Measurements from ENCODE around the gene NRXN3. TPM values are rescaled to one million over a fixed set of nuclear protein-coding genes. Genes with fewer than 3 reads are reported as not detected.

The NRXN3 gene
- polyA plus RNA-seq, 1 donor from 2014 or later: 110 TPM

- Histone ChIP-seq H3K9me2 (ENCODE audit: insufficient read depth, low read length) (no peaks in the 10 kb centered on the region), H2AFZ (ENCODE audit: low read depth, low read length) (no peak overlapping the region), H3K36me3 (ENCODE audit: insufficient read depth, low read length) (no peaks in the 10 kb centered on the region)
Measured at GRCh38 chr14:78627114-78627513, 456.9 kb downstream of the NRXN3 start.

GRCh38 chr14:78631551-78631950 is 461.4 kb downstream of the NRXN3 start:
- Histone ChIP-seq H3K27me3 (ENCODE audit: insufficient read depth, low read depth, low read length) (no peaks in the 10 kb centered on the region), H3K27ac (ENCODE audit: low read length) (no peak overlapping the region), H3K9me2 (ENCODE audit: insufficient read depth, low read length) (no peaks in the 10 kb centered on the region), H3K4me2 (ENCODE audit: low read length) (no peak overlapping the region), H3F3A (ENCODE audit: insufficient read depth, low read length, poor library complexity, severe bottlenecking) (peaks cover 4% of the 10 kb centered on the region), H4K20me1 (ENCODE audit: insufficient read depth) (no peaks in the 10 kb centered on the region), H3K9me3 (ENCODE audit: low read length) (no peaks in the 10 kb centered on the region), H3K4me3 (ENCODE audit: low read length) (no peak overlapping the region), H3K79me2 (replicated peaks; ENCODE audit: insufficient read depth, low read length) (no peaks in the 10 kb centered on the region), H3K9ac (ENCODE audit: low read length) (no peak overlapping the region), H3K36me3 (ENCODE audit: insufficient read depth, low read length) (no peaks in the 10 kb centered on the region), H2AFZ (ENCODE audit: low read depth, low read length) (no peak overlapping the region)
- no peak for TF ChIP-seq MXI1 (conservative IDR thresholded peaks at IDR 0.05; ENCODE audit: poor library complexity, severe bottlenecking)
- no peak for TF ChIP-seq POLR2AphosphoS5 (IDR thresholded peaks at IDR 0.05)
- no peak for TF ChIP-seq CTCF (IDR thresholded peaks at IDR 0.05; ENCODE audit: poor library complexity, severe bottlenecking)
- TF ChIP-seq EZH2 (IDR thresholded peaks at IDR 0.05; ENCODE audit: borderline replicate concordance, insufficient read depth, low read length, poor library complexity, severe bottlenecking): no peak
- TF ChIP-seq EP300 (conservative IDR thresholded peaks at IDR 0.05; ENCODE audit: poor library complexity, severe bottlenecking): no peak
- TF ChIP-seq, protein P1, sequence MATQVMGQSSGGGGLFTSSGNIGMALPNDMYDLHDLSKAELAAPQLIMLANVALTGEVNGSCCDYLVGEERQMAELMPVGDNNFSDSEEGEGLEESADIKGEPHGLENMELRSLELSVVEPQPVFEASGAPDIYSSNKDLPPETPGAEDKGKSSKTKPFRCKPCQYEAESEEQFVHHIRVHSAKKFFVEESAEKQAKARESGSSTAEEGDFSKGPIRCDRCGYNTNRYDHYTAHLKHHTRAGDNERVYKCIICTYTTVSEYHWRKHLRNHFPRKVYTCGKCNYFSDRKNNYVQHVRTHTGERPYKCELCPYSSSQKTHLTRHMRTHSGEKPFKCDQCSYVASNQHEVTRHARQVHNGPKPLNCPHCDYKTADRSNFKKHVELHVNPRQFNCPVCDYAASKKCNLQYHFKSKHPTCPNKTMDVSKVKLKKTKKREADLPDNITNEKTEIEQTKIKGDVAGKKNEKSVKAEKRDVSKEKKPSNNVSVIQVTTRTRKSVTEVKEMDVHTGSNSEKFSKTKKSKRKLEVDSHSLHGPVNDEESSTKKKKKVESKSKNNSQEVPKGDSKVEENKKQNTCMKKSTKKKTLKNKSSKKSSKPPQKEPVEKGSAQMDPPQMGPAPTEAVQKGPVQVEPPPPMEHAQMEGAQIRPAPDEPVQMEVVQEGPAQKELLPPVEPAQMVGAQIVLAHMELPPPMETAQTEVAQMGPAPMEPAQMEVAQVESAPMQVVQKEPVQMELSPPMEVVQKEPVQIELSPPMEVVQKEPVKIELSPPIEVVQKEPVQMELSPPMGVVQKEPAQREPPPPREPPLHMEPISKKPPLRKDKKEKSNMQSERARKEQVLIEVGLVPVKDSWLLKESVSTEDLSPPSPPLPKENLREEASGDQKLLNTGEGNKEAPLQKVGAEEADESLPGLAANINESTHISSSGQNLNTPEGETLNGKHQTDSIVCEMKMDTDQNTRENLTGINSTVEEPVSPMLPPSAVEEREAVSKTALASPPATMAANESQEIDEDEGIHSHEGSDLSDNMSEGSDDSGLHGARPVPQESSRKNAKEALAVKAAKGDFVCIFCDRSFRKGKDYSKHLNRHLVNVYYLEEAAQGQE (IDR thresholded peaks at IDR 0.05; ENCODE audit: borderline replicate concordance): no peak
- no peak for TF ChIP-seq RAD21 (conservative IDR thresholded peaks at IDR 0.05)
- TF ChIP-seq SMC3 (conservative IDR thresholded peaks at IDR 0.05; ENCODE audit: poor library complexity): no peak
- TF ChIP-seq TAF1 (IDR thresholded peaks at IDR 0.05; ENCODE audit: low read depth): no peak

More at GRCh38 chr14:78627114-78627513, 456.9 kb downstream of the NRXN3 start:
- Histone ChIP-seq H3K9me3 (ENCODE audit: low read length) (no peaks in the 10 kb centered on the region), H4K20me1 (ENCODE audit: insufficient read depth) (no peaks in the 10 kb centered on the region), H3F3A (ENCODE audit: insufficient read depth, low read length, poor library complexity, severe bottlenecking) (no peaks in the 10 kb centered on the region), H3K9ac (ENCODE audit: low read length) (no peak overlapping the region), H3K4me3 (ENCODE audit: low read length) (no peak overlapping the region), H3K4me2 (ENCODE audit: low read length) (no peak overlapping the region), H3K79me2 (replicated peaks; ENCODE audit: insufficient read depth, low read length) (no peaks in the 10 kb centered on the region), H3K27me3 (ENCODE audit: insufficient read depth, low read depth, low read length) (no peaks in the 10 kb centered on the region), H3K27ac (ENCODE audit: low read length) (no peak overlapping the region)
- TF ChIP-seq POLR2AphosphoS5 (IDR thresholded peaks at IDR 0.05) (no peak), TAF1 (IDR thresholded peaks at IDR 0.05; ENCODE audit: low read depth) (no peak), RAD21 (conservative IDR thresholded peaks at IDR 0.05) (no peak), MXI1 (conservative IDR thresholded peaks at IDR 0.05; ENCODE audit: poor library complexity, severe bottlenecking) (no peak), EP300 (conservative IDR thresholded peaks at IDR 0.05; ENCODE audit: poor library complexity, severe bottlenecking) (no peak), CTCF (IDR thresholded peaks at IDR 0.05; ENCODE audit: poor library complexity, severe bottlenecking) (no peak), SMC3 (conservative IDR thresholded peaks at IDR 0.05; ENCODE audit: poor library complexity) (no peak), EZH2 (IDR thresholded peaks at IDR 0.05; ENCODE audit: borderline replicate concordance, insufficient read depth, low read length, poor library complexity, severe bottlenecking) (no peak)
- TF ChIP-seq, protein P1 (IDR thresholded peaks at IDR 0.05; ENCODE audit: borderline replicate concordance): no peak
